H9 (cell line): ENCODE data around the gene GPR42. TPM values are rescaled to one million over a fixed set of nuclear protein-coding genes. Genes with fewer than 3 reads are reported as not detected.

Source experiments
- DNase-seq: peaks from one replicate; pipeline ENCODE4 v3.0.0-alpha.2; 2017
- H2AFZ ChIP-seq: one replicate; pipeline ENCODE4 v1.6.1; 2013; ENCODE audit warnings: mild to moderate bottlenecking, low read length, control low read depth, moderate library complexity
- H2AK5ac ChIP-seq: 2 replicates; pipeline ENCODE4 v1.6.1; 2013; ENCODE audit warnings: low read length, control low read depth, mixed read lengths; ENCODE audit not compliant: insufficient read length
- H2BK120ac ChIP-seq: one replicate; pipeline ENCODE4 v1.6.1; 2013; ENCODE audit warnings: low read depth, mild to moderate bottlenecking, low read length, control low read depth, inconsistent platforms; ENCODE audit not compliant: poor library complexity, severe bottlenecking
- H2BK12ac ChIP-seq: 2 replicates; pipeline ENCODE4 v1.6.1; 2013; ENCODE audit warnings: low read length, control low read depth, mixed read lengths, low read depth; ENCODE audit not compliant: insufficient read length
- H2BK15ac ChIP-seq: 2 replicates; pipeline ENCODE4 v1.6.1; 2013; ENCODE audit warnings: low read depth, low read length, control low read depth
- H2BK20ac ChIP-seq: one replicate; pipeline ENCODE4 v1.6.1; 2013; ENCODE audit warnings: low read depth, mild to moderate bottlenecking, low read length, control low read depth, inconsistent platforms; ENCODE audit not compliant: poor library complexity, severe bottlenecking
- H2BK5ac ChIP-seq: 2 replicates; pipeline ENCODE4 v1.6.1; 2013; ENCODE audit warnings: low read length, control low read depth, mixed read lengths; ENCODE audit not compliant: insufficient read length
- H3K14ac ChIP-seq: 2 replicates; pipeline ENCODE4 v1.6.1; 2013; ENCODE audit warnings: low read length, control low read depth; ENCODE audit not compliant: insufficient read depth
- H3K18ac ChIP-seq: 2 replicates; pipeline ENCODE4 v1.6.1; 2013; ENCODE audit warnings: low read depth, mild to moderate bottlenecking, mixed read lengths, low read length, control low read depth; ENCODE audit not compliant: insufficient read length
- H3K23ac ChIP-seq: 2 replicates; pipeline ENCODE4 v1.6.1; 2013; ENCODE audit warnings: low read length, control low read depth, mixed read lengths, low read depth; ENCODE audit not compliant: insufficient read length
- H3K23me2 ChIP-seq: 2 replicates; pipeline ENCODE4 v1.6.1; 2013; ENCODE audit warnings: low read depth, mild to moderate bottlenecking, mixed read lengths, low read length, control low read depth; ENCODE audit not compliant: insufficient read length, poor library complexity, severe bottlenecking
- H3K27ac ChIP-seq: 2 replicates; pipeline ENCODE4 v1.5.1; 2013; ENCODE audit warnings: low read length, control low read depth, mixed read lengths, low read depth; ENCODE audit not compliant: insufficient read length
- H3K27me3 ChIP-seq: 2 replicates; pipeline ENCODE4 v1.6.1; 2013; ENCODE audit warnings: low read length, control low read depth, inconsistent platforms; ENCODE audit not compliant: insufficient read depth
- H3K4ac ChIP-seq: 2 replicates; pipeline ENCODE4 v1.6.1; 2013; ENCODE audit warnings: low read depth, mild to moderate bottlenecking, control low read depth, inconsistent platforms, low read length, moderate library complexity
- H3K4me1 ChIP-seq: 2 replicates; pipeline ENCODE4 v1.6.1; 2013; ENCODE audit warnings: low read length, control low read depth, inconsistent platforms; ENCODE audit not compliant: insufficient read depth
- H3K4me2 ChIP-seq: 2 replicates; pipeline ENCODE4 v1.6.1; 2013; ENCODE audit warnings: low read length, control low read depth, mixed read lengths; ENCODE audit not compliant: insufficient read length, insufficient read depth
- H3K56ac ChIP-seq: 2 replicates; pipeline ENCODE4 v1.6.1; 2013; ENCODE audit warnings: low read depth, mild to moderate bottlenecking, mixed read lengths, low read length, control low read depth; ENCODE audit not compliant: insufficient read length
- H3K79me1 ChIP-seq: 2 replicates; pipeline ENCODE4 v1.6.1; 2013; ENCODE audit warnings: low read depth, mild to moderate bottlenecking, moderate library complexity, low read length, control low read depth, inconsistent platforms; ENCODE audit not compliant: insufficient read depth, poor library complexity, severe bottlenecking
- H3K79me2 ChIP-seq: 2 replicates; pipeline ENCODE4 v1.6.1; 2013; ENCODE audit warnings: low read length, control low read depth, inconsistent platforms; ENCODE audit not compliant: insufficient read depth
- H3K9ac ChIP-seq: 2 replicates; pipeline ENCODE4 v1.6.1; 2013; ENCODE audit warnings: low read length, control low read depth, mixed read lengths; ENCODE audit not compliant: insufficient read length; ENCODE audit errors: extremely low read depth
- H3K9me3 ChIP-seq: one replicate; pipeline ENCODE4 v1.6.1; 2013; ENCODE audit warnings: low read depth, low read length, inconsistent platforms; ENCODE audit not compliant: control insufficient read depth
- H3T11ph ChIP-seq: one replicate; pipeline ENCODE4 v1.6.1; 2013; ENCODE audit warnings: mild to moderate bottlenecking, low read length, control low read depth, inconsistent platforms
- H4K20me1 ChIP-seq: one replicate; pipeline ENCODE4 v1.6.1; 2013; ENCODE audit not compliant: control insufficient read depth, insufficient read length, insufficient read depth
- H4K5ac ChIP-seq: 2 replicates; pipeline ENCODE4 v1.6.1; 2013; ENCODE audit warnings: low read depth, mild to moderate bottlenecking, mixed read lengths, low read length, control low read depth; ENCODE audit not compliant: insufficient read length
- H4K8ac ChIP-seq: replicated peaks from 2 replicates; pipeline ENCODE4 v1.6.1; 2013; ENCODE audit warnings: low read length, control low read depth, mixed read lengths, low read depth; ENCODE audit not compliant: insufficient read length
- H4K91ac ChIP-seq: 2 replicates; pipeline ENCODE4 v1.6.1; 2013; ENCODE audit warnings: low read depth, mild to moderate bottlenecking, moderate library complexity, mixed read lengths, low read length, control low read depth; ENCODE audit not compliant: insufficient read length
- H3K27ac Mint-ChIP-seq, 3 experiments: 2 replicates in 2 of 3; 3 replicates in 1 of 3; pipeline ENCODE4 v1.8.0; 2020 to 2021; ENCODE audit warnings: mixed read lengths in 3 of 3, mild to moderate bottlenecking in 1 of 3, moderate library complexity in 1 of 3
- H3K27me3 Mint-ChIP-seq: 2 replicates; pipeline ENCODE4 v1.8.0; 2021; ENCODE audit warnings: low read depth, mild to moderate bottlenecking, moderate library complexity, mixed read lengths
- H3K36me3 Mint-ChIP-seq, 3 experiments: 2 replicates in 2 of 3; 3 replicates in 1 of 3; pipeline ENCODE4 v1.8.0; 2020 to 2021; ENCODE audit warnings: low read depth in 3 of 3, mixed read lengths in 3 of 3; ENCODE audit not compliant: insufficient read depth in 1 of 3
- H3K4me1 Mint-ChIP-seq, 2 experiments: 2 replicates each; pipeline ENCODE4 v1.8.0; 2020; ENCODE audit warnings: mixed read lengths in 2 of 2
- H3K4me3 Mint-ChIP-seq, 2 experiments: 2 replicates in 1 of 2; 3 replicates in 1 of 2; pipeline ENCODE4 v1.8.0; 2020 to 2021; ENCODE audit warnings: mild to moderate bottlenecking in 2 of 2, mixed read lengths in 2 of 2, moderate library complexity in 1 of 2
- H3K9me3 Mint-ChIP-seq, 2 experiments: 2 replicates in 1 of 2; 3 replicates in 1 of 2; pipeline ENCODE4 v1.8.0; 2020; ENCODE audit warnings: mild to moderate bottlenecking in 2 of 2, mixed read lengths in 2 of 2, moderate library complexity in 1 of 2
- CTCF ChIP-seq: fragments of 200-600 bp; sonication (generic); conservative IDR thresholded peaks from 3 replicates; pipeline ENCODE4 v1.8.0; 2021; ENCODE audit warnings: antibody characterized with exemption, mild to moderate bottlenecking
- WGBS: extraction: QIAGEN DNeasy Blood & Tissue Kit; methylation state at CpG from one replicate; pipeline ENCODE4 v1.1.7; 2013; ENCODE audit warnings: missing lambda C conversion rate, low lambda C conversion rate, mixed read lengths; ENCODE audit not compliant: insufficient read length; ENCODE audit errors: extremely low coverage; 5-methylcytosine and 5-hydroxymethylcytosine counted together
- total RNA-seq: library from RNA; stranded (reverse); gene quantifications from 2 replicates; pipeline ENCODE4 v1.2.1, GENCODE V29; 2021

GPR42 gene
- total RNA-seq, 1 experiment from 2014 or later, result not detected

- H3K9me3 Mint-ChIP-seq, result no peaks in the 10 kb centered on the region
- no peak overlapping the region for H3K9ac ChIP-seq
- H2BK20ac ChIP-seq, result no peak overlapping the region
- H3K27ac Mint-ChIP-seq, result no peak overlapping the region
- H3K79me2 ChIP-seq, result no peaks in the 10 kb centered on the region
- TF ChIP-seq CTCF, result peak; percentile 63
- H3K4me3 Mint-ChIP-seq, result no peak overlapping the region
- H3K27me3 ChIP-seq, result no peaks in the 10 kb centered on the region
- no peaks in the 10 kb centered on the region for H3K9me3 ChIP-seq
- no peak overlapping the region for H3T11ph ChIP-seq
- H3K79me1 ChIP-seq, result no peaks in the 10 kb centered on the region
- no peak overlapping the region for H2BK5ac ChIP-seq
- H3K4me1 ChIP-seq, result peaks cover 7% of the 10 kb centered on the region; the same call in 1 of the 2 replicates
- H4K5ac ChIP-seq, result no peak overlapping the region
- WGBS, result no CpG with 5 or more reads among the region's 4 CpGs
- H2BK120ac ChIP-seq, result no peak overlapping the region
- H3K23ac ChIP-seq, result no peak overlapping the region
- no peak overlapping the region for H3K4me2 ChIP-seq
- no peak overlapping the region for H4K8ac ChIP-seq
- H4K91ac ChIP-seq, result no peak overlapping the region
- no peaks in the 10 kb centered on the region for H4K20me1 ChIP-seq
- H3K23me2 ChIP-seq, result no peaks in the 10 kb centered on the region
- DNase-seq, result peak; percentile 61
- no peak overlapping the region for H2AK5ac ChIP-seq
- no peak overlapping the region for H3K56ac ChIP-seq
- H2AFZ ChIP-seq, result no peak overlapping the region
- H3K4ac ChIP-seq, result no peak overlapping the region
- no peaks in the 10 kb centered on the region for H3K27me3 Mint-ChIP-seq
- no peak overlapping the region for H2BK12ac ChIP-seq
- no peak overlapping the region for H3K14ac ChIP-seq
- H2BK15ac ChIP-seq, result no peak overlapping the region
- H3K27ac ChIP-seq, result no peak overlapping the region
- H3K18ac ChIP-seq, result no peak overlapping the region
- peaks cover 10 to 12% of the 10 kb centered on the region in 2 experiments for H3K4me1 Mint-ChIP-seq
- H3K36me3 Mint-ChIP-seq, result no peaks in the 10 kb centered on the region
Observed at GRCh38 chr19:35327642-35328041, 43.2 kb upstream of the GPR42 start.
